Measurements from ENCODE around the gene TNXB.
"Not testable (repeated sequence)": the region's sequence is repeated elsewhere in the genome, so short reads cannot be mapped to it uniquely, and the experiment has no call there.

DNA sequence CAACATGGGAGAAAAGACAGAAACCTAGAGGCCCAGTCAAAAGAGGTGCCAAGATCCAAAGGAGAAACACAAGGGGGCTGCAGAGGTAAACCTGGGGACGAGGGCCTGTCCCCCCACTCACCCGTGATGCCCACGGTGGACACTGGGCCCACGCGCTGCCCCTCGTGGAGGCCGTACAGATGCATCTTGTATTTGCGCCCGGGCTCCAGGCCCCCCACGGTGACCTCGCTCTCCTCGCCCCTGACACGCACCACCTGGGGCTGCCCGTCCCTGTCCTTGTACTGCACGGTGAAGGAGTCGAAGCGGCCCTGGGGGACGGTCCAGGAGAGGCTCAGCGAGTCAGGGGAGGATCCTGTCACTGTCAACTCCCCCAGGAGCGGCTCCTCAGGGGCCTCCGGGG is 60.0 kb downstream of the TNXB start:
- TF ChIP-seq, protein P1, sequence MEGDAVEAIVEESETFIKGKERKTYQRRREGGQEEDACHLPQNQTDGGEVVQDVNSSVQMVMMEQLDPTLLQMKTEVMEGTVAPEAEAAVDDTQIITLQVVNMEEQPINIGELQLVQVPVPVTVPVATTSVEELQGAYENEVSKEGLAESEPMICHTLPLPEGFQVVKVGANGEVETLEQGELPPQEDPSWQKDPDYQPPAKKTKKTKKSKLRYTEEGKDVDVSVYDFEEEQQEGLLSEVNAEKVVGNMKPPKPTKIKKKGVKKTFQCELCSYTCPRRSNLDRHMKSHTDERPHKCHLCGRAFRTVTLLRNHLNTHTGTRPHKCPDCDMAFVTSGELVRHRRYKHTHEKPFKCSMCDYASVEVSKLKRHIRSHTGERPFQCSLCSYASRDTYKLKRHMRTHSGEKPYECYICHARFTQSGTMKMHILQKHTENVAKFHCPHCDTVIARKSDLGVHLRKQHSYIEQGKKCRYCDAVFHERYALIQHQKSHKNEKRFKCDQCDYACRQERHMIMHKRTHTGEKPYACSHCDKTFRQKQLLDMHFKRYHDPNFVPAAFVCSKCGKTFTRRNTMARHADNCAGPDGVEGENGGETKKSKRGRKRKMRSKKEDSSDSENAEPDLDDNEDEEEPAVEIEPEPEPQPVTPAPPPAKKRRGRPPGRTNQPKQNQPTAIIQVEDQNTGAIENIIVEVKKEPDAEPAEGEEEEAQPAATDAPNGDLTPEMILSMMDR (IDR thresholded peaks at IDR 0.05), result not testable (repeated sequence)
- TF ChIP-seq, protein P2, sequence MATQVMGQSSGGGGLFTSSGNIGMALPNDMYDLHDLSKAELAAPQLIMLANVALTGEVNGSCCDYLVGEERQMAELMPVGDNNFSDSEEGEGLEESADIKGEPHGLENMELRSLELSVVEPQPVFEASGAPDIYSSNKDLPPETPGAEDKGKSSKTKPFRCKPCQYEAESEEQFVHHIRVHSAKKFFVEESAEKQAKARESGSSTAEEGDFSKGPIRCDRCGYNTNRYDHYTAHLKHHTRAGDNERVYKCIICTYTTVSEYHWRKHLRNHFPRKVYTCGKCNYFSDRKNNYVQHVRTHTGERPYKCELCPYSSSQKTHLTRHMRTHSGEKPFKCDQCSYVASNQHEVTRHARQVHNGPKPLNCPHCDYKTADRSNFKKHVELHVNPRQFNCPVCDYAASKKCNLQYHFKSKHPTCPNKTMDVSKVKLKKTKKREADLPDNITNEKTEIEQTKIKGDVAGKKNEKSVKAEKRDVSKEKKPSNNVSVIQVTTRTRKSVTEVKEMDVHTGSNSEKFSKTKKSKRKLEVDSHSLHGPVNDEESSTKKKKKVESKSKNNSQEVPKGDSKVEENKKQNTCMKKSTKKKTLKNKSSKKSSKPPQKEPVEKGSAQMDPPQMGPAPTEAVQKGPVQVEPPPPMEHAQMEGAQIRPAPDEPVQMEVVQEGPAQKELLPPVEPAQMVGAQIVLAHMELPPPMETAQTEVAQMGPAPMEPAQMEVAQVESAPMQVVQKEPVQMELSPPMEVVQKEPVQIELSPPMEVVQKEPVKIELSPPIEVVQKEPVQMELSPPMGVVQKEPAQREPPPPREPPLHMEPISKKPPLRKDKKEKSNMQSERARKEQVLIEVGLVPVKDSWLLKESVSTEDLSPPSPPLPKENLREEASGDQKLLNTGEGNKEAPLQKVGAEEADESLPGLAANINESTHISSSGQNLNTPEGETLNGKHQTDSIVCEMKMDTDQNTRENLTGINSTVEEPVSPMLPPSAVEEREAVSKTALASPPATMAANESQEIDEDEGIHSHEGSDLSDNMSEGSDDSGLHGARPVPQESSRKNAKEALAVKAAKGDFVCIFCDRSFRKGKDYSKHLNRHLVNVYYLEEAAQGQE (IDR thresholded peaks at IDR 0.05; ENCODE audit: insufficient read depth in 1 of 2, low read depth in 2 of 2, low read length in 1 of 2), result not testable (repeated sequence)
- TF ChIP-seq POLR2AphosphoS5 (IDR thresholded peaks at IDR 0.05; ENCODE audit: low read depth, low read length); SIN3A (IDR thresholded peaks at IDR 0.05; ENCODE audit: borderline replicate concordance, insufficient read depth, low read depth, low read length): not testable (repeated sequence)
